SK-N-SH (cell line): ENCODE data around the gene TBC1D5. TPM values are rescaled to one million over a fixed set of nuclear protein-coding genes. Genes with fewer than 3 reads are reported as not detected.

Source experiments
- CTCF ChIA-PET: fragments of 300-600, 350-600 bp; formaldehyde crosslinking; extraction: SDS; loops from one replicate; lab custom pipeline; 2021; lab: Yijun Ruan, JAX
- POLR2A ChIA-PET: fragments of 350-600 bp; sonication (Branson Sonifier 250); formaldehyde crosslinking; extraction: SDS; loops from one replicate; lab custom pipeline; 2020; ENCODE audit warnings: antibody characterized with exemption, inconsistent platforms; lab: Yijun Ruan, JAX
- DNase-seq: peaks from one replicate; pipeline ENCODE4 v3.0.0; 2012
- H2AFZ ChIP-seq: fragments of 200-600 bp; sonication (generic); 2 replicates; pipeline ENCODE4 v1.8.1; 2016; ENCODE audit warnings: antibody characterized with exemption, mild to moderate bottlenecking, low read depth
- H3F3A ChIP-seq: fragments of 200-600 bp; sonication (generic); replicated peaks from 2 replicates; pipeline ENCODE3; 2016; ENCODE audit warnings: antibody characterized with exemption, mild to moderate bottlenecking; ENCODE audit not compliant: insufficient read depth
- H3K27ac ChIP-seq, 2 experiments: fragments of 200-500 bp in 1 of 2; fragments of 200-600 bp in 1 of 2; sonication (Bioruptor generic) in 1 of 2; sonication (generic), shearing (Covaris generic) in 1 of 2; 2 replicates each; pipeline versions ENCODE4 v1.5.1 to v1.6.1; 2014 to 2016; ENCODE audit warnings: low read depth in 2 of 2, inconsistent platforms in 1 of 2, low read length in 1 of 2, mild to moderate bottlenecking in 1 of 2, mixed read lengths in 1 of 2
- H3K27me3 ChIP-seq: fragments of 200-600 bp; sonication (generic), shearing (Covaris generic); 2 replicates; pipeline ENCODE4 v1.6.1; 2016; ENCODE audit warnings: mixed run types; ENCODE audit not compliant: insufficient read depth
- H3K36me3 ChIP-seq, 2 experiments: fragments of 200-500 bp in 1 of 2; fragments of 200-600 bp in 1 of 2; sonication (Bioruptor generic) in 1 of 2; sonication (generic) in 1 of 2; replicated peaks in 1 of 2; 2 replicates each; pipeline versions ENCODE3 to v1.5.1; 2014 to 2016; ENCODE audit warnings: low read length in 1 of 2, mild to moderate bottlenecking in 1 of 2; ENCODE audit not compliant: insufficient read depth in 2 of 2, control insufficient read depth in 1 of 2
- H3K4me1 ChIP-seq, 2 experiments: fragments of 200-500 bp in 1 of 2; fragments of 200-600 bp in 1 of 2; sonication (Bioruptor generic) in 1 of 2; sonication (generic), shearing (Covaris generic) in 1 of 2; 2 replicates each; pipeline versions ENCODE4 v1.5.1 to v1.6.1; 2014 to 2016; ENCODE audit warnings: low read depth in 1 of 2, low read length in 1 of 2, mixed run types in 1 of 2; ENCODE audit not compliant: insufficient read depth in 2 of 2, control insufficient read depth in 1 of 2
- H3K4me2 ChIP-seq: fragments of 200-600 bp; sonication (generic), shearing (Covaris generic); 2 replicates; pipeline ENCODE4 v1.6.1; 2017; ENCODE audit warnings: mixed run types
- H3K4me3 ChIP-seq, 2 experiments: fragments of 200-500 bp in 1 of 2; fragments of 200-600 bp in 1 of 2; sonication (Bioruptor generic) in 1 of 2; sonication (generic), shearing (Covaris generic) in 1 of 2; 2 replicates each; pipeline versions ENCODE4 v1.5.1 to v1.8.1; 2014 to 2016; ENCODE audit warnings: low read depth in 2 of 2, inconsistent platforms in 1 of 2, low read length in 1 of 2, mild to moderate bottlenecking in 1 of 2, mixed read lengths in 1 of 2, moderate library complexity in 1 of 2
- H3K79me2 ChIP-seq: fragments of 200-600 bp; sonication (generic); 2 replicates; pipeline ENCODE4 v1.8.1; 2017; ENCODE audit warnings: mild to moderate bottlenecking; ENCODE audit not compliant: insufficient read depth
- H3K9ac ChIP-seq: fragments of 200-600 bp; sonication (generic); 2 replicates; pipeline ENCODE4 v1.6.1; 2017; ENCODE audit warnings: mixed run types
- H3K9me2 ChIP-seq: fragments of 200-600 bp; sonication (generic); 2 replicates; pipeline ENCODE4 v1.6.1; 2017; ENCODE audit warnings: mixed run types
- H3K9me3 ChIP-seq: fragments of 200-600 bp; sonication (generic); 2 replicates; pipeline ENCODE4 v1.6.1; 2017; ENCODE audit warnings: mixed run types, mild to moderate bottlenecking, moderate library complexity
- H4K20me1 ChIP-seq: fragments of 200-600 bp; sonication (generic); 2 replicates; pipeline ENCODE4 v1.6.1; 2017; ENCODE audit warnings: mild to moderate bottlenecking, mixed run types; ENCODE audit not compliant: insufficient read depth
- FOSL2 ChIP-seq: IDR thresholded peaks from 2 replicates; pipeline ENCODE4 v1.4.0; 2012; ENCODE audit warnings: low read depth, mild to moderate bottlenecking, moderate library complexity, borderline replicate concordance
- MXI1 ChIP-seq: IDR thresholded peaks from 2 replicates; pipeline ENCODE4 v1.6.1; 2012; ENCODE audit warnings: mild to moderate bottlenecking, low read depth, low read length, improper control_type of control experiment
- NFIC ChIP-seq: IDR thresholded peaks from 2 replicates; pipeline ENCODE4 v1.4.0; 2012; ENCODE audit warnings: borderline replicate concordance
- RAD21 ChIP-seq: IDR thresholded peaks from 2 replicates; pipeline ENCODE4 v1.6.1; 2012; ENCODE audit warnings: mild to moderate bottlenecking, low read length
- SIN3A ChIP-seq: IDR thresholded peaks from 2 replicates; pipeline ENCODE4 v1.6.1; 2012; ENCODE audit warnings: low read depth, mild to moderate bottlenecking, low read length, moderate library complexity, borderline replicate concordance
- TCF12 ChIP-seq: IDR thresholded peaks from 2 replicates; pipeline ENCODE4 v1.4.0; 2012
- YY1 ChIP-seq: IDR thresholded peaks from 2 replicates; pipeline ENCODE4 v1.4.0; 2012; ENCODE audit warnings: low read depth, mild to moderate bottlenecking
- WGBS: methylation state at CpG from one replicate; pipeline ENCODE4 v1.1.6; 2017; ENCODE audit warnings: low lambda C conversion rate; 5-methylcytosine and 5-hydroxymethylcytosine counted together
- polyA plus RNA-seq, 3 experiments: library from polyadenylated mRNA; depleted of rRNA; stranded (reverse); fragments of >200 nt; gene quantifications; 2 replicates each; pipeline ENCODE4 v1.2.3, GENCODE V29; 2012
- TF ChIP-seq, protein P1 (sequence below): IDR thresholded peaks from 2 replicates; pipeline ENCODE4 v1.4.0; 2012; ENCODE audit warnings: low read depth, borderline replicate concordance
- TF ChIP-seq, protein P2 (sequence below): fragments of 200-600 bp; sonication (generic); IDR thresholded peaks from 2 replicates; pipeline ENCODE4 v1.6.1; 2017; ENCODE audit warnings: antibody characterized with exemption, mild to moderate bottlenecking, moderate library complexity
- TF ChIP-seq, protein P3 (sequence below): IDR thresholded peaks from 2 replicates; pipeline ENCODE4 v1.6.1; 2012; ENCODE audit warnings: mild to moderate bottlenecking, low read depth, low read length, moderate library complexity
- TF ChIP-seq, protein P4 (sequence below): IDR thresholded peaks from 2 replicates; pipeline ENCODE4 v1.4.0; 2012; ENCODE audit warnings: low read depth

Gene TBC1D5
- polyA plus RNA-seq, 1 of the 3 experiments (the other 2 are of a cell fraction), result 19.5 TPM

DNA sequence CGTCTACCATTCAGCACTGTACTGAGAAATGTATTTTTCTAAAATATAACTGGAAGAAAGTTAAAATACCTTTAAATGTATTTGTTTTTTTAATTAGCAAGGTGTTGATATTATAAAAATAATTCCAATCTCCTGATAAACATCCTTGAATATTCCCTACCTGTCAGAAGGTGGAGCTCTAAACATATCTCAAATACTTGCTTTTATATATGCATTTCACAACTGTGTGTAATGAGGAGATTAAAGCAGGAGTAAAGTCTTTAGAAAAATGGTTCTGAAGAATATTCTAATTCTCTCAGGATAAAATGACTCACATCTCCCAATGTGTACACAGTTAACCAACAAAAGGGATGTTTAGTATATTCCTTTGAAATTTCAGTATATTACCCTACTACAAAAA is 434.9 kb downstream of the TBC1D5 start:
- Histone ChIP-seq H3K4me3 (no peak overlapping the region), H3F3A (peaks cover 3% of the 10 kb centered on the region), H3K36me3 (peaks cover 3 to 7% of the 10 kb centered on the region in 2 experiments), H3K27ac (no peak overlapping the region), H3K4me2 (no peak overlapping the region), H3K9me3 (no peaks in the 10 kb centered on the region), H4K20me1 (no peaks in the 10 kb centered on the region), H3K9me2 (no peaks in the 10 kb centered on the region), H3K9ac (no peak overlapping the region), H2AFZ (no peak overlapping the region), H3K27me3 (no peaks in the 10 kb centered on the region), H3K79me2 (no peaks in the 10 kb centered on the region), H3K4me1 (no peaks in the 10 kb centered on the region; a peak in 1 of 4 replicates)
- no peak for DNase-seq
- ChIA-PET CTCF (interaction anchor here (0.8 to 1.3 kb wide), 5 partner anchors 12 to 102 kb away, joined by 3 to 6 read pairs (median 4); no protein-coding TSS in a partner anchor), POLR2A (no interaction called here)
- WGBS, result 100% methylated on average over 1 of the region's 1 CpG
- TF ChIP-seq MXI1, result no peak
- TF ChIP-seq, protein P1, sequence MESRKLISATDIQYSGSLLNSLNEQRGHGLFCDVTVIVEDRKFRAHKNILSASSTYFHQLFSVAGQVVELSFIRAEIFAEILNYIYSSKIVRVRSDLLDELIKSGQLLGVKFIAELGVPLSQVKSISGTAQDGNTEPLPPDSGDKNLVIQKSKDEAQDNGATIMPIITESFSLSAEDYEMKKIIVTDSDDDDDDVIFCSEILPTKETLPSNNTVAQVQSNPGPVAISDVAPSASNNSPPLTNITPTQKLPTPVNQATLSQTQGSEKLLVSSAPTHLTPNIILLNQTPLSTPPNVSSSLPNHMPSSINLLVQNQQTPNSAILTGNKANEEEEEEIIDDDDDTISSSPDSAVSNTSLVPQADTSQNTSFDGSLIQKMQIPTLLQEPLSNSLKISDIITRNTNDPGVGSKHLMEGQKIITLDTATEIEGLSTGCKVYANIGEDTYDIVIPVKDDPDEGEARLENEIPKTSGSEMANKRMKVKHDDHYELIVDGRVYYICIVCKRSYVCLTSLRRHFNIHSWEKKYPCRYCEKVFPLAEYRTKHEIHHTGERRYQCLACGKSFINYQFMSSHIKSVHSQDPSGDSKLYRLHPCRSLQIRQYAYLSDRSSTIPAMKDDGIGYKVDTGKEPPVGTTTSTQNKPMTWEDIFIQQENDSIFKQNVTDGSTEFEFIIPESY, result no peak
- peak; percentile 51; the same call in 1 of the 2 replicates for TF ChIP-seq RAD21
- TF ChIP-seq, protein P2, sequence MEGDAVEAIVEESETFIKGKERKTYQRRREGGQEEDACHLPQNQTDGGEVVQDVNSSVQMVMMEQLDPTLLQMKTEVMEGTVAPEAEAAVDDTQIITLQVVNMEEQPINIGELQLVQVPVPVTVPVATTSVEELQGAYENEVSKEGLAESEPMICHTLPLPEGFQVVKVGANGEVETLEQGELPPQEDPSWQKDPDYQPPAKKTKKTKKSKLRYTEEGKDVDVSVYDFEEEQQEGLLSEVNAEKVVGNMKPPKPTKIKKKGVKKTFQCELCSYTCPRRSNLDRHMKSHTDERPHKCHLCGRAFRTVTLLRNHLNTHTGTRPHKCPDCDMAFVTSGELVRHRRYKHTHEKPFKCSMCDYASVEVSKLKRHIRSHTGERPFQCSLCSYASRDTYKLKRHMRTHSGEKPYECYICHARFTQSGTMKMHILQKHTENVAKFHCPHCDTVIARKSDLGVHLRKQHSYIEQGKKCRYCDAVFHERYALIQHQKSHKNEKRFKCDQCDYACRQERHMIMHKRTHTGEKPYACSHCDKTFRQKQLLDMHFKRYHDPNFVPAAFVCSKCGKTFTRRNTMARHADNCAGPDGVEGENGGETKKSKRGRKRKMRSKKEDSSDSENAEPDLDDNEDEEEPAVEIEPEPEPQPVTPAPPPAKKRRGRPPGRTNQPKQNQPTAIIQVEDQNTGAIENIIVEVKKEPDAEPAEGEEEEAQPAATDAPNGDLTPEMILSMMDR, result peak; percentile 15; the same call in 1 of the 2 replicates
- TF ChIP-seq, protein P3, sequence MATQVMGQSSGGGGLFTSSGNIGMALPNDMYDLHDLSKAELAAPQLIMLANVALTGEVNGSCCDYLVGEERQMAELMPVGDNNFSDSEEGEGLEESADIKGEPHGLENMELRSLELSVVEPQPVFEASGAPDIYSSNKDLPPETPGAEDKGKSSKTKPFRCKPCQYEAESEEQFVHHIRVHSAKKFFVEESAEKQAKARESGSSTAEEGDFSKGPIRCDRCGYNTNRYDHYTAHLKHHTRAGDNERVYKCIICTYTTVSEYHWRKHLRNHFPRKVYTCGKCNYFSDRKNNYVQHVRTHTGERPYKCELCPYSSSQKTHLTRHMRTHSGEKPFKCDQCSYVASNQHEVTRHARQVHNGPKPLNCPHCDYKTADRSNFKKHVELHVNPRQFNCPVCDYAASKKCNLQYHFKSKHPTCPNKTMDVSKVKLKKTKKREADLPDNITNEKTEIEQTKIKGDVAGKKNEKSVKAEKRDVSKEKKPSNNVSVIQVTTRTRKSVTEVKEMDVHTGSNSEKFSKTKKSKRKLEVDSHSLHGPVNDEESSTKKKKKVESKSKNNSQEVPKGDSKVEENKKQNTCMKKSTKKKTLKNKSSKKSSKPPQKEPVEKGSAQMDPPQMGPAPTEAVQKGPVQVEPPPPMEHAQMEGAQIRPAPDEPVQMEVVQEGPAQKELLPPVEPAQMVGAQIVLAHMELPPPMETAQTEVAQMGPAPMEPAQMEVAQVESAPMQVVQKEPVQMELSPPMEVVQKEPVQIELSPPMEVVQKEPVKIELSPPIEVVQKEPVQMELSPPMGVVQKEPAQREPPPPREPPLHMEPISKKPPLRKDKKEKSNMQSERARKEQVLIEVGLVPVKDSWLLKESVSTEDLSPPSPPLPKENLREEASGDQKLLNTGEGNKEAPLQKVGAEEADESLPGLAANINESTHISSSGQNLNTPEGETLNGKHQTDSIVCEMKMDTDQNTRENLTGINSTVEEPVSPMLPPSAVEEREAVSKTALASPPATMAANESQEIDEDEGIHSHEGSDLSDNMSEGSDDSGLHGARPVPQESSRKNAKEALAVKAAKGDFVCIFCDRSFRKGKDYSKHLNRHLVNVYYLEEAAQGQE, result no peak
- no peak for TF ChIP-seq FOSL2
- TF ChIP-seq TCF12, result no peak
- TF ChIP-seq, protein P4, sequence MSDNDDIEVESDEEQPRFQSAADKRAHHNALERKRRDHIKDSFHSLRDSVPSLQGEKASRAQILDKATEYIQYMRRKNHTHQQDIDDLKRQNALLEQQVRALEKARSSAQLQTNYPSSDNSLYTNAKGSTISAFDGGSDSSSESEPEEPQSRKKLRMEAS, result no peak
- TF ChIP-seq SIN3A, result no peak
- no peak for TF ChIP-seq NFIC
- no peak for TF ChIP-seq YY1
